ENCODE measurements around the gene PLCB4.

Gene PLCB4

DNA sequence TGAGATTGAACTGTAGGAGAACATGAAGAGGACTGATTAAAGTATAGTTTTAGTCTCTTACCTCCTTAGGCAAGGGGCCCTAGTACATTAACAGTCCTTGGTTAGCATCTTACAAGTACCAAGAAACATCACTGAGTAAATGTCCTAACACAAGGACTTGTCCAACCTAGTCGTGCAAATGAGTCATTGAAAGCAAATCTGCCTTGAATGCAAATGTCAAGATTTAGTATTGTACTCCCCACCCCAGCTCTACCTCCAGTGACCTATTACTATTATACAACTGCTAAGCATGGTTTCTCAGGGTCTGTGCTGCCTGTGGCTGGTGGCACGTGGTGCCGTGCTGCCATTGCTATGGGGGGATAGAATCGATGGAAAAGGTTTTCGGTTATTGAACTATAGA, 138.4 kb downstream of the PLCB4 start:
- TF ChIP-seq, protein P1, sequence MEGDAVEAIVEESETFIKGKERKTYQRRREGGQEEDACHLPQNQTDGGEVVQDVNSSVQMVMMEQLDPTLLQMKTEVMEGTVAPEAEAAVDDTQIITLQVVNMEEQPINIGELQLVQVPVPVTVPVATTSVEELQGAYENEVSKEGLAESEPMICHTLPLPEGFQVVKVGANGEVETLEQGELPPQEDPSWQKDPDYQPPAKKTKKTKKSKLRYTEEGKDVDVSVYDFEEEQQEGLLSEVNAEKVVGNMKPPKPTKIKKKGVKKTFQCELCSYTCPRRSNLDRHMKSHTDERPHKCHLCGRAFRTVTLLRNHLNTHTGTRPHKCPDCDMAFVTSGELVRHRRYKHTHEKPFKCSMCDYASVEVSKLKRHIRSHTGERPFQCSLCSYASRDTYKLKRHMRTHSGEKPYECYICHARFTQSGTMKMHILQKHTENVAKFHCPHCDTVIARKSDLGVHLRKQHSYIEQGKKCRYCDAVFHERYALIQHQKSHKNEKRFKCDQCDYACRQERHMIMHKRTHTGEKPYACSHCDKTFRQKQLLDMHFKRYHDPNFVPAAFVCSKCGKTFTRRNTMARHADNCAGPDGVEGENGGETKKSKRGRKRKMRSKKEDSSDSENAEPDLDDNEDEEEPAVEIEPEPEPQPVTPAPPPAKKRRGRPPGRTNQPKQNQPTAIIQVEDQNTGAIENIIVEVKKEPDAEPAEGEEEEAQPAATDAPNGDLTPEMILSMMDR (IDR thresholded peaks at IDR 0.05; ENCODE audit: borderline replicate concordance, insufficient read depth, low read depth, low read length), result no peak
- no peak overlapping the region for H3K4me3 ChIP-seq (ENCODE audit: low read depth, low read length)

DNA sequence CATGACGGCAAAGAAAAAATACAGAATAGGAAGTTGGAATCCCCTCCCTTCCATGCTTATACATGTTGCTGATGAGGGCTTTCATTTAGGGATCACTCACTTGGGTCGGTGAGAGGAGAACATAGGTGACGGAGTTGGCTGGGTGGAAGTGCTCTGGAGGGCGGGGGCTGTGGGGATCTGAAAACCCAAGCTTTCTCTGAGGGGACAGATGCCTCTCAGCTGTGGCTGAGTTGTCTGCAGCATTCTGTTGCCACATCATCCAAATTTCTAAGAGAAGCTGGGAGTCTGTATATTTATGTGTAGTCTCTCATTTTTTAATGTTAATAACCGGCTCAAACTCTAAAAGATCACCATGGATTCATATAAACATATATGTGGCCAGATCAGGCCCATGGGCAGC, 141.5 kb downstream of the PLCB4 start:
- TF ChIP-seq, protein P1 (IDR thresholded peaks at IDR 0.05; ENCODE audit: borderline replicate concordance, insufficient read depth, low read depth, low read length), result no peak
- no peak overlapping the region for H3K4me3 ChIP-seq (ENCODE audit: low read depth, low read length)

DNA sequence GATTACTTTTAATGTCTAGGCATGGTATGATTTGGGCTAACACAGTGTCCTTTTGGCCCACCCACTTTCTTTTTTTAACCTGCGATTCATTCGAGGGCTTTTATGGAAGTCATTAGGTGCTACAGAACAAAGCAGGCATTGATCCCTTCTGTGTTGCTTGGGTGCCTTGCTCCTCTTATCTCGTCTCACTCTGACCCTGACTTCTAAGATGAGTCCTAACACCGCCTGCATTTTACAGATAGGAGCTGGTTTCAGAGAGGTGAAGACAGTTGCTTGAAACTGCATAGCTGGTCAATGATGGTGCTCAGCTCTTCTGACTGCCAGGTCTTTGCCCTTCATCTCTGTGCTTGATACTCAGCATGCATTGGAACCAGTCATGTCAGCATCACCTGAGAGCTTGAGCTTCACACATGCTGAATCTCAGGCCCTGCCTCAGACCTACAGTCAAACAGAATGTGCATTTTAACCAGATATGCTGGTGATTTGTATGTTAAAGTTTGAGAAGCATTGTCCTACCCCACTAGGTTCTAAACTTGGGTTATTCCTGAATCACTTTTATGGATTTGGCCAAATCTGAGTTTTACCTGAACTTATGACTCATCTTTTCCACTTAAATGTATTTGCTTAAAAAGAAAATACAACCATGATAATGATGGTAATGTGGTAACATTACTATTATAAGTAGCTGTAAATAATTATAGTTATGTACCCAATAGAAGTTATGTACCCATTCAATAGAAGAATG, 142.3 kb downstream of the PLCB4 start:
- no peak overlapping the region for H3K4me3 ChIP-seq (ENCODE audit: low read depth, low read length)
- TF ChIP-seq, protein P1 (IDR thresholded peaks at IDR 0.05; ENCODE audit: borderline replicate concordance, insufficient read depth, low read depth, low read length), result no peak

DNA sequence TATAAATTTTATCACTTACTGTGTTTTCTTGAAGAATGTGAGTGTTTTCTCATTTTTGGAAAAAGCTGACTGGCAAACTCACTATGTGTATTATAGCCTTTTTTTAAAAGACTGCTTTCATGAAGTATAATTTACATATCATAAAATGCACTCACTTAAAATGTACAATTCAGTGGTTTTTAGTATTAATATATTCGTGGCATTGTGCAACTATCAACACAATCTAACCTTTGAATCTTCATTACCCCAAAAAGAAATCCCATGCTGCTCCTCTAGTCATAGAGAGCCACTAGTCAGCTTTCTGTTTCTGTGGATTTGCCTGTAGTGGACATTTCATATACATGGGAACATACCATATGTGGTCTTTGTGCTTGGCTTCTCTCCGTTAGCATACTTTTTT, 143.8 kb downstream of the PLCB4 start:
- TF ChIP-seq, protein P1 (IDR thresholded peaks at IDR 0.05; ENCODE audit: borderline replicate concordance, insufficient read depth, low read depth, low read length), result no peak
- H3K4me3 ChIP-seq (ENCODE audit: low read depth, low read length), result no peak overlapping the region

DNA sequence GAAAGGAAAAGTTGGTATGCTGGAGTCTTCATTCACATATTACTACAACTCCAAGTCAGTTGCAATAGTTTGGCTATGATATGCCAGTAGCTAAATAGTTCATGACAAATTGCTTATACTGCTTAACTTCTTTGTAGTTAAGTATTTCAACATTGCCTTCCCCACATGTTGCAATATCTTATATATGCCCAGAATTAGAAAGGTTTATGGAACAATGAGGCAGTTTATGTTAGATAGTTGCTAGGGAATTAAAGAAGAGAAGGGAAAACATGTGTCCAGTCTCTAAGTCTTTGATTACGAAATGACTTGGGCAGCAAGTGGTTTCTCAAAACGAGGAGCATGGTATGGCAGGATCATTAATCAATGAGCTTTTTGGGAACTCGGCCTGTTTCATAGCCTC, 145.8 kb downstream of the PLCB4 start:
- H3K4me3 ChIP-seq (ENCODE audit: low read depth, low read length), result no peak overlapping the region
- TF ChIP-seq, protein P1 (IDR thresholded peaks at IDR 0.05; ENCODE audit: borderline replicate concordance, insufficient read depth, low read depth, low read length), result no peak

DNA sequence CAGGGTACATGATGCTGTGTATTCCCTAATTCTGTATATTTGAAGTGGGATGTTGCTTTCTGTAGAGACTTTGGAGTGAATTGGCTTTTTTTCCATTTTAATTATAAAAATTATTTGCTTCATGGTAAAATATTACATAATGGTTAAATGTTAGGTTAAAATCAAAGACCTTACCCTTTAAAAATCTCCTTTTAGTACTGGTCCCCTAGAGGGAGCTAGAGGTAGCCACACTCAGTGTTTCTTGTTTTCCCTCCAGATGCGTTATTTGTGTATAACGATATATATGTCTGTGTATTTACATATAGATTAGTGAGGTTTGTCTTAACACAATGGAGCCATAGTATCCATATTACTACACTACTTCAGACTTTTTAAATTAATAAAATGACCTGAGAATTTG, 146.7 kb downstream of the PLCB4 start:
- no peak overlapping the region for H3K4me3 ChIP-seq (ENCODE audit: low read depth, low read length)
- TF ChIP-seq, protein P1 (IDR thresholded peaks at IDR 0.05; ENCODE audit: borderline replicate concordance, insufficient read depth, low read depth, low read length), result peak; percentile 13; the same call in 1 of the 2 replicates

DNA sequence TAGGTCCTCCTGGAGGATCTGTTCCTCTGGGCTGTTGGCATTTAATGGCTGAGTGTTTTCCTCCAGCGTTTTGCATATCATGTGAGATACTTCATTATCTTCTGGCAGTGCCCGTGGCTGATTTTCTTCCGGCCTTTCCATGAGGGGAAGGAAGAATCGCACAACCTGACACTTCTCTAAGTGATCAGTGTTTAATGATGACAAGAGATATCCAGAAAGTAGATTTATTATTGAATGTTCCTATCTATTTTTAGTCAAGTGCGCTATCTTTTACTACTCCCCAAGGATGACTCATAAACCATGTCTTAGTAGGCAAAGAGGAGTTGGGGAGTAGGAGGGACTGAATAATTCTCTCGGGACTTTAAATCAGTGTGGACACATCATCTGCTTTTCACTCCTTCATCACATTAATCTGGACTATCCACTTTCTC, 149.7 kb downstream of the PLCB4 start:
- TF ChIP-seq, protein P1 (IDR thresholded peaks at IDR 0.05; ENCODE audit: borderline replicate concordance, insufficient read depth, low read depth, low read length), result no peak
- H3K4me3 ChIP-seq (ENCODE audit: low read depth, low read length), result no peak overlapping the region

Measured in GM12875 (cell line).